Tongue (tissue), 2 donors: ENCODE measurements around the gene GNA12. TPM values are rescaled to one million over a fixed set of nuclear protein-coding genes. Genes with fewer than 3 reads are reported as not detected.
"Not testable (repeated sequence)": the region's sequence is repeated elsewhere in the genome, so short reads cannot be mapped to it uniquely, and the experiment has no call there.

Experiments
- DNase-seq: peaks from one replicate; pipeline ENCODE4 v3.0.0-alpha.2; 2015
- total RNA-seq: library from RNA; depleted of rRNA; stranded (reverse); fragments of >200 nt; gene quantifications from one replicate; pipeline ENCODE4 v1.2.3, GENCODE V29; 2014

The GNA12 gene
- total RNA-seq, 1 donor from 2014 or later = 20.3 TPM

- no peak for DNase-seq
Observed at GRCh38 chr7:2711895-2712675, 132.0 kb downstream of the GNA12 start.

GRCh38 chr7:2710901-2711551 lies 133.1 kb downstream of the GNA12 start:
- no peak for DNase-seq

- DNase-seq = no peak
Observed at GRCh38 chr7:2710286-2710655, 133.8 kb downstream of the GNA12 start.

DNA sequence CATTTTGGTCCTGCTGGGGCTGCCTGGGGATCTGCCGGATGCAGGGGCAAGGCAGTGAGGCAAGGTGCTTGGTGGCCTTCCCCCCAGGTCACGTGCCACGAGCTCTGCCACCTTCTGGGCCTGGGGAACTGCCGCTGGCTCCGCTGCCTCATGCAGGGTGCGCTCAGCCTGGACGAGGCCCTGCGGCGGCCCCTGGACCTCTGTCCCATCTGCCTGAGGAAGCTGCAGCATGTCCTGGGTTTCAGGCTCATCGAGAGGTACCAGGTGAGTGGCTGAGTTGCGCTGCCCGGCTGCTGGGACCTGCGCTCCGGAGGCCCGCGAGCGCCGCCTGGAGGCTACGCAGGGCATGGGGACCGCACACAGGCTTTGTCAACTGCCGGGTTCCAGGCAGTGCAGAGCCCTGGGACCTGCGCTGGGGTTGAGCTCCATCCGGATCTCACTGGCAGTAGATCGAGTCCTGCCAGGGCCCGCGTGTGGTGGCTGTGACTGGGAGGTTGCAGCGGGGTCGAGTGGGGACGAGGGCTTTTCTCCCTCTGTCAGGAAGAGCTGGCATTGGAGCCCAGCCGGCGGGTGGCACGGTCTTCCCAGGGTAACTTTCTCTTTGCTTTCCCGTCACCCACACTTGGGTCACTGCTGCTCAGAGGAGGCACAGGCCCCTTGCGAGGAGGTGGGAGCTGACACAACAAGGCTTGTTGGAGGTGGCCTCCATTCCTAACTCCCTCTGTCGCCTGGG lies 134.4 kb downstream of the GNA12 start:
- peak; percentile 79 for DNase-seq

- DNase-seq = no peak
Observed at GRCh38 chr7:2708547-2709310, 135.4 kb downstream of the GNA12 start.

GRCh38 chr7:2708041-2708440 lies 136.1 kb downstream of the GNA12 start:
- DNase-seq = no peak

- DNase-seq = no peak
Observed at GRCh38 chr7:2707481-2707880, 136.6 kb downstream of the GNA12 start.

DNA sequence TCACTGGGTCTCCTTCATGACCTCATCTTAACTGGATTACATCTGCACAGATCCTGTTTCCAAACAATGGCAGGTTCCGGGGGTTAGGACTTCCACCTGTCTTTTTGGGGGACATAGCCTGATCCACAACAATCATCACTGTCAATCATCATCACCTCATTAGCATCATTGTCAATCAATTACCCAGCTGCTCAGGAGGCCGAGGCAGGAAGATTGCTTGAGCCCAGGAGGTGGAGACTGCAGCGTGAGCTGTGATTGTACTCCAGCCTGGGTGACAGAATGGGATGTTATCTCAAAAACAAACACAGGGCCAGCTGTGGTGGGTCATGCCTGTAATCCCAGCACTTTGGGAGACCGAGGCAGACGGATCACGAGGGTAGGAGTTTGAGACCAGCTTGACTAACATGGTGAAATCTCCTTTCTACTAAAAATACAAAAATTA lies 137.4 kb downstream of the GNA12 start:
- DNase-seq = no peak

GRCh38 chr7:2705371-2706096 lies 138.6 kb downstream of the GNA12 start:
- DNase-seq = no peak

DNA sequence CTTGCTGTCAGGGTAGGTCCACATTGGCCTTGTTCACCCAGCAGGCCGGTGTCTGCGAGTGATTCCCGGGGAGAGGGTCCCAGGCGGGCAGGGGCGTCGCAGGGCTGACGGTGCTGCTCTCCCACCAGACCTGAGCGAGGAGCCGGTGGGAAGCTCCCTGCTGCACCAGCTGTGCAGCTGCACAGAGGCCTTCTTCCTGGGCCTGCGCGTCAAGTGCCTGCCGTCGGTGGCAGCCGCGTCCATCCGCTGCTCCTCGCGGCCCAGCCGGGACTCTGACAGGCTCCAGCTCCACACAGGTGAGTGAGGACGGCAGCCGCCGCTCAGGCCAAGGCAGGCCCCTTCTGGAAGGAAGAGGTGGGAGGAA lies 141.5 kb downstream of the GNA12 start:
- no peak for DNase-seq

GRCh38 chr7:2701832-2702593 lies 142.1 kb downstream of the GNA12 start:
- no peak for DNase-seq

GRCh38 chr7:2701424-2701823 lies 142.7 kb downstream of the GNA12 start:
- DNase-seq = no peak

DNA sequence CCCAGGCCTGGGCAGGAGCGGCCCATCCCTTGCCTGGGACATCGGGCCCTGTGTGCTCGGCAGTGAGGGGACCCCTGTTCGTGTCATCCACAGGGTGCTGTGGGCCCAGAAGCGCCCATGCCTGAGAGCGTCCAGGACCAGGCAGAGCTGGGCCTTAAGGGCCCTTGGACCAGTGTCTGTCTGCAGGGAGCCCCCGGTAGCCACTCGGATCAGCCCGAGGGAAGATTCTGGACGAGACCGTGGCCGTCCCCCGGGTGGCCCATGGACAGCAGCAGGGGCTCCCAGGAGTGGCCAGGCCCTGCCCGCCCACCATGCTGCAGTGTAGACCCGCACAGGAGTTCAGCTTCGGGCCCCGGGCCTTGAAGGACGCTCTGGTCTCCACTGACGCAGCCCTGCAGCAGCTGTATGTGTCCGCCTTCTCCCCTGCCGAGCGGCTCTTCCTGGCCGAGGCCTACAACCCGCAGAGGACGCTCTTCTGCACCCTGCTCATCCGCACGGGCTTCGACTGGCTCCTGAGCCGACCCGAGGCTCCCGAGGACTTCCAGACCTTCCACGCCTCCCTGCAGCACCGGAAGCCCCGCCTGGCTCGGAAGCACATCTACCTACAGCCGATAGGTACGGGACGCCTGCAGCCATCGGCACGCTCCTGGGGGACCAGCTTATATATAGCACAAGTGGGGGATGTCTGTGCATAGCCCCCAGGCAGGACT lies 143.8 kb downstream of the GNA12 start:
- no peak for DNase-seq

DNA sequence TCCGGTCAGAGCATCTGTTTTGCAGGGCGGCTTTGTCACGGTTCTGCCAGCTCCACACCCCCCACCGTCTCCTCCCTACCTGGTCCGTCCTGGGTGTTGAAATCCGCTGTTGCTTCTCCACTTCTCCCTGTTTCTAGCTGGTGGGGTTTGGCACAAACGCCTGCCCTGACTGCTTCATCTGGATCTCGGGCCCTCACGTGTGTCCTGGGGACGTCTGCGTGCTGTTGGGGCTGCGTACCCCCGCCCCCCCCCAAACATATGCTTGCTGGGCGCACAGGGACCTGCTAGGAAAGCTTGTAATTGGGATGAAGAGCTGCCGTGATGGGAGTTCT lies 144.9 kb downstream of the GNA12 start:
- DNase-seq = no peak

DNA sequence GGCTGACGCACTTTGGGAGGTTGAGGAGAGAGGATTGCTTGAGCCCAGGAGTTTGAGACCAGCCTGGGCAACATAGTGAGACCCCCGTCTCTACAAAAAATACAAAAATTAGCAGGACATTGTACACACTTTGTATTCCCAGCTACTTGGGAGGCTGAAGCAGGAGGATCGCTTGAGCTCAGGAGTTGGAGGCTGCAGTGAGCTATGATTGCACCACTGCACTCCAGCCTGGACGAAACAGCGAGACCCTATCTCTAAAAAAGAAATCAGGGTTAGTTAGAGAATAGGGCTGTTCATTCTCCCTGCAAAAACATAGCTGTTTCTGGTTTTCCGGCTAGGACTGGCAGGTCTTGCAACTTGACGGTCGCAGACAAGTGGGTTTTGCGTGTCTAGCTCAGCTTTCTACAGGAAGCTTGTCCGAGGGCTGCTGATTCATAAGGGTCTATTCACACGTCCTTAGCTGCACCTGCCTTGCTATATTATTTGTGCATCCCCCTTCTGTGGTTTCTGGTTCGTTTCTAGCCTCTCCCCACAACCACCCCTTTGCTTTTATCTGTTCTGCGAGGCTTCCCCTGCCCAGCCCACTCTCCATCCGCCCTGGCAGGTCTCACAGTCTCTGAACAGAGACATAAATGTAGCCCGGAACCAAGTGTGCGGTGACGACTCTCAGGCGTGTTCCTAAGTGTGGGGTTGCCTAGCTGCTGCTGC lies 145.4 kb downstream of the GNA12 start:
- DNase-seq = no peak

GRCh38 chr7:2694122-2694436 lies 150.0 kb downstream of the GNA12 start:
- DNase-seq = not testable (repeated sequence)

DNA sequence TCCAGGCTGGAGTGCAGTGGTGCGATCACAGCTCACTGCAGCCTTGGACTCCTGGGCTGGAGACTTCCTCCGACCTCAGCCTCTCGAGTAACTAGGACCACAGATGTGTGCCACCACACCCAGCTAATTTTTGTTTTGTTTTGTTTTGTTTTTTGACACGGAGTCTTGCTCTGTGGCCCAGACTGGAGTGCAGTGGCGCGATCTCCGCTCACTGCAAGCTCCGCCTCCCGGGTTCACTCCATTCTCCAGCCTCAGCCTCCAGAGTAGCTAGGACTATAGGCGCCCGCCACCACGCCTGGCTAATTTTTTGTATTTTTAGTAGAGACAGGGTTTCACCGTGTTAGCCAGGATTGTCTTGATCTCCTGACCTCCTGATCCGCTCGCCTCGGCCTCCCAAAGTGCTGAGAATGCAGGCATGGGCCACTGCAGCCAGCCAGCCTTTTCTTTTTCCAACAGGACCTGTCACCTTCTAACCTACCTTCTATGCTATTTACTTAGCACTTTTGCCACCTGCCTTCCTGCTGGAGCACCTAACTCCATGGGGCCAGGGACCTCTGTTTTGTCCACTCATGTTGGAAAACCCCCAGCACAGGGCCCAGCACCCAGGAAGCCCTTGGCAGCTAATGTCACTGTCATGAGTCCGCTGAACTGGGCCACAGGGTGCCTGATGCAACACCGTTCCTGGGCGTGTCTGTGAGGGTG lies 150.5 kb downstream of the GNA12 start:
- not testable (repeated sequence) for DNase-seq

- no peak for DNase-seq
Observed at GRCh38 chr7:2692543-2692942, 151.6 kb downstream of the GNA12 start.

- DNase-seq = not testable (repeated sequence)
Observed at GRCh38 chr7:2691932-2692439, 152.1 kb downstream of the GNA12 start.
